HG02870 (cell line): ENCODE results near the gene TMEM88.

Experiments
- ATAC-seq: cut with Tn5 transposase; IDR thresholded peaks from one replicate; pipeline ENCODE4 v1.9.1; 2021; ENCODE audit warnings: mild to moderate bottlenecking, moderate library complexity; ENCODE audit not compliant: unreplicated experiment

TMEM88 gene

DNA sequence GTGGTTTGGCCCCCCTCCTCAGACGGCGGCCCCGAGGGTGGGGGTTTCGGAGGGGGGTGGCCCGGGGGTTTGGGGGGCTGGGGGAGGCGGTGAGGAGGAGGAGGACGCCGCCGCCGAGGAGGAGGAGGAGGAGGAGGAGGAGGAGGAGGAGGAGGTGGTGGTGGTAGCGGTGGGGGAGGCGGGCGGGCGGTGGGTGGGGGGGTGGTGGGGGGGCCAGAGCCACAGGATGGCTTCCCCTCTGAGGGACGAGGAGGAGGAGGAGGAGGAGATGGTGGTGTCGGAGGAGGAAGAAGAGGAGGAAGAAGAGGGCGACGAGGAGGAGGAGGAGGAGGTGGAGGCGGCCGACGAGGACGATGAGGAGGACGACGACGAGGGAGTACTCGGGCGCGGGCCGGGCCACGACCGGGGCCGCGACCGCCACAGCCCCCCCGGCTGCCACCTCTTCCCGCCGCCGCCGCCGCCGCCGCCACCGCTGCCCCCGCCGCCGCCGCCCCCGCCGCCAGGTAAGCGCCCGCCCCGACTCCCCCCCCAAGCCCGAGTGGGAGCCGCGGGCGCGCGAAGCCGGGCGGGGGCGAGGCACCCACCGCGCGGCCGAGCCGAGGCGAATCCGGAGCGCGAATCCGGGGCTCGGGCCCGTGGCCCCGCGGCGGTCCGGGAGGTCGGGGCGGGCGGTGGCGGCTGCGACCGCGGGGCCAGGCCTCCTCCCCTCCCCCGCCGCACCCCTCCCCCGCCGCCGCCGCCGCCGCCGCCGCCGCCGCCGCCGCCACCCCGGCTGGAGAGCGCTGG, 29.9 kb downstream of the TMEM88 start:
- no peak for ATAC-seq

DNA sequence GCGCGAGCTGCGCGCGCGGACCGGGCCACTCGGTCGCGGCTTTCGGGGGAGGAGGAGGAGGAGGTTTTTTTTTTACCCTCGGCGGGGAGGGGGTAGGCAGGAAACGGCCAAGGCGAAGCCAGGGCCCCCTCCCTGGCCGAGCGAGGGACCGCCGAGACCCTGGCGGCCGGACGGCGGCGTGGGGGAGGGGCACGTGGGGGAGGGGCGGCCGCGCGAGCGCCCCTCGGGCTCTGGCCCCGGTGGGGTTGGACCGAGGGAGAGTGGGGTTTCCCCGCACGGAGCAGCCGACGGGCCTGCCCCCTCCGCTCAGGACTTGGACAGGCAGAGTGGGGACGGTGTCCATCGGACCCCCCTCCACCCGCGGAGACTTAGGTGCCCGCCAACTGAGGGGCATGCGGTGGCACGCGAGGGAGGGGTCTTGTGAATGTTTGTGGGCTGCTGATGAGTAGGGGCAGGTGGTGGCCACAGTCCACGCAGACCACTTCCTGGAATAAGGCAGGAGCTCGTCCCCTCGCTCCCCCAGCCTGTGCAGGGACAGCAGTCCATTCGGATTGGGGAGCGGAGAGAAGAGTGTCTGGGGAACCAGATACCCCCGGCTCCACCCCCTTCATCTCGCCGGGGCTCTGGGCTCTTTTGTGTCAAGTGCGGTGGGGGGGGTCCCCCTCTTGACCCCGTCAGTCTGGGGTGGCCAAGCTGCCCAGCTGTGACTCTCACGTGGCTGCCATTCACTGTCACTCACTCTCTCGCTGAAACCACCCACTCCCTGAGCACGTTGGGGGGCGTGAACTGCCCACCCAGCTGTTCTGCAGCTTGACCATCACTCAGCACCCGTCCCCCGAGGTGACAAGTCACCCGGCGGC, 30.7 kb downstream of the TMEM88 start:
- no peak for ATAC-seq

DNA sequence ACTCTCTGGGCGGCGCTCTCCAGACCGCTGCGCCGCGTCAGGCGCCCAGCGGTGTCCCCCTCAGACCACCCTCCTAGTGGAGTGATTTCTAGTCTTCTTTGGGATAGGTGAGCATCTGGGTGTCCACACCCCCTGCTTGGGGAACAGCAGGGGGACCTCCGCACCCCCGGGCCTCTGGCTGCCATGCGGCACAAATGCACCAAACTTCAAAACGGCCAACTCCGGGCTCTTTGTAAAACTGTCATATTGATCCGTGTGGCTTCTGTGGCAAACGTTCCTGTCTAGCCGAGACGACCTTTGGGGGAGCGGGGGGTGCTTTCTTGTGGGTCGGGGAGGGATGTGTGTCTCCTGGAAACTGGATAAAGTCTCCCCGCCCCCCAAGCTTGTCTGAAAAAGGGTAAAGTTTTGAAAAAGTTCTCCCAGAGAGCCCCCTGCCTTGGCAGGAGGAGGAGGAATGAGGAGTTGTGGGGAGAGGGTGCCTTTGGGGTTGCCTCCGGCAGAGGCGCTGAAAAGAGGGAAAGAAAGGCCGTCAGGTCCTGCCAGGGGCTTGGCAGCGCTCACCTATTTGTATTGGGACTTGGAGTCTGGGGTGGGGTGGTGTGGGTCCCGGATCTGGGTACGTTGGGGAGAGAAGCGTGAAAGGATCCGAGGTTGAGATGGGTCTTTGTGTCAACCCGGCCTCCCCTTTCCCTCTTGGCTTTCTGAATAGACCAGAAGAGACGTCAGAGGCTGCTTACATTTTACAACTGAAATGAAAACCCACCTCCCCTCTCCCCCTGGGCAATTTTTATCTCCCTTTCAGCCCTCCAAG, 31.6 kb downstream of the TMEM88 start:
- ATAC-seq = no peak

GRCh38 chr17:7887038-7887481, 32.2 kb downstream of the TMEM88 start:
- no peak for ATAC-seq

DNA sequence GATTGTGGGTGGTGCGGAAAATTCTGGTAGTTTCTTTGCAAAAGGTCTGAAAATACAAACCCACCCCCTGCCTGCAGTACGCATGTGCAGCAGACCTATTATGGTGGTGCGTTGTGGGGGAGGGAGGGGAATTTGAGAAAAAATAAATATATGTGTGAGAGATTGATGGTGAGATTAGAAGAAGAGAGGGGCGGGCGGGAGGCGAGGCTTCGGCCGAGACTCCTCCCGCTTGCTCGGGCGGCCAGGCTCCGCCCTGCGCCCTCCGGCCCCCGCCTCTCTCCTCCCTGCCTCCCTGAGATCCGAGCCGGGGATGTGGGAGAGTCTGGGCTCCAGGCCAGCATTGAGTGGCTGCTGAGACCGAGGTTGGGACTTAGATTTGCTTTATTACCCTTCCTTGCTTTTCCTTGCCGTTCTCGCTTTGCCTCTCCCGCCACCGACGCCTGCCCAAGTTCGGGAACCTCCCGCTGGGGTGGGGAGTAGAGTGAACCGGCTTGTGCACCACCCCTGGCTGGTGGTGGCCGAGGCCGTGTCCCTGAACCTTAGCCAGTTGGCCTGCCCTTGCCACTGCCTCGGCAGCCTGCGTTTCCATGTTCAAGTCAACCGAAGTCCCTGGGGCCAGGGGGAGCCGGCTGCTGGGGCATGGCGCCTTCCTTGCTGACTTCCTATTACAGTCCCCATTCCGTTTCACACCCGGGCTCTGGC, 32.8 kb downstream of the TMEM88 start:
- no peak for ATAC-seq

DNA sequence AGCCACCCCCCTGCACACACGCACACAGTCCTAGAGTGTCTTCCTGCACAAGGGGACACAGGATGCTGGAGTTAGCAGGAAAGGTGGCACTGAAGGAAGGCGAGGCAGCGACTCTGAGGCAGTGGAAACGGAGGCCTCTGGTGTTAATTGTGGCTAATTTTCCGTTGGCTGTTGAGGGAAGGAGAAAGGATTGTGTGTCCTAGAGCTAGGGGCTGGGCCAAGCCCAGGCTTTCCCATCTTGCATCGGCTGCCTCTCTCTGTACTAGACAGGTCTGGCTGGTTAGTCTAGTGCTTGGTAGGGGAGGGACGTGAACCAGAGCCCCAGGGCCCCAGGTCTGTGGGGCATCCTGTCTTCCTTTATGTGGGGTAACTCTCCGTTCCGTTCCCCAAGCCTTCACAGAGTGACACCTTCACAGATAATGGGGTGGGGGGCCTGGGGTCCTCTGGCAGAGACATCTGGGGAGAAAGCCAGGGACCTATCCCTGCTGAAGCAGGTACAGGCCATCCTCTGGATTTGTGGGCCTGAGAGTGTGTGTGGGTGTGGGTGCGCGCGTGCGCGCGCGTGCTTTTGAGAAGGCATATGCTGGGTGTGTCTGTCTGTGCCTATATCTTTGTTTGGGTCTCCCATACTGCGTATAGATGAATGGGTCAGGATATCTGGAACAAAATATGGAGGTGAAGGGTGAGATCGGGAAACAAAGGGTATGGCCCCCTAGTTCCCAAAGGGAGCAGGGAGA, 33.5 kb downstream of the TMEM88 start, which contains the start of gene CHD3:
Gene CHD3 (plus strand): TSS at position 606 of the 737 bp plus-strand sequence. CDS start 212 bp downstream, outside the sequence.
- ATAC-seq = no peak

GRCh38 chr17:7889166-7889955, 34.5 kb downstream of the TMEM88 start:
- ATAC-seq = no peak

GRCh38 chr17:7893187-7893880, 38.5 kb downstream of the TMEM88 start:
- no peak for ATAC-seq

DNA sequence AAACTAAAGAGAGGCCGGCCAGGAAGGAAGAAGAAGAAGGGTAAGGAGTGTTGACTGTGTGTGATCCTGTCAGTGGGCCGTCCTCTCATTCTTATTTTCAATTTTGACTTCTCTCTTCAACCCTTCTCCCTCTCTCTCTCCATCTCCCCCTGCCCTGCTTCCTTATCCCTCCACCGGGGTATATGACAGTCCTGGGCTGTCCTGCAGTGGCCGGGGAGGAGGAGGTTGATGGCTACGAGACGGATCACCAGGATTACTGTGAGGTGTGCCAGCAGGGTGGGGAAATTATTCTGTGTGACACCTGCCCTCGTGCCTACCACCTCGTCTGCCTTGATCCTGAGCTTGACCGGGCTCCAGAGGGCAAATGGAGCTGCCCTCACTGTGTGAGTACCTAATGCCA, 39.4 kb downstream of the TMEM88 start:
- no peak for ATAC-seq

DNA sequence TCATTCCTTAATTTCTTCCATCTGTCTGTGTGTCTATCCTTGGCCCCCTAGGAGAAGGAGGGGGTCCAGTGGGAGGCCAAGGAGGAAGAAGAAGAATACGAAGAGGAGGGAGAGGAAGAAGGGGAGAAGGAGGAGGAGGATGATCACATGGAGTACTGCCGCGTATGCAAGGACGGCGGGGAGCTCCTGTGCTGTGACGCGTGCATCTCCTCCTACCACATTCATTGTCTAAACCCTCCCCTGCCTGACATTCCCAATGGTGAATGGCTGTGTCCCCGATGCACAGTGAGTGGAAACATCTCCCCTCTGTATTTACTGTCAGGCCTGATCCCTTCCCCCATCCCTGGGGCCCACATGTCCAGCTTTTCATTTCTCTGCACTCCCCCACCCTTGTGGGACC, 40.0 kb downstream of the TMEM88 start:
- no peak for ATAC-seq

GRCh38 chr17:7897090-7897489, 42.2 kb downstream of the TMEM88 start:
- no peak for ATAC-seq

DNA sequence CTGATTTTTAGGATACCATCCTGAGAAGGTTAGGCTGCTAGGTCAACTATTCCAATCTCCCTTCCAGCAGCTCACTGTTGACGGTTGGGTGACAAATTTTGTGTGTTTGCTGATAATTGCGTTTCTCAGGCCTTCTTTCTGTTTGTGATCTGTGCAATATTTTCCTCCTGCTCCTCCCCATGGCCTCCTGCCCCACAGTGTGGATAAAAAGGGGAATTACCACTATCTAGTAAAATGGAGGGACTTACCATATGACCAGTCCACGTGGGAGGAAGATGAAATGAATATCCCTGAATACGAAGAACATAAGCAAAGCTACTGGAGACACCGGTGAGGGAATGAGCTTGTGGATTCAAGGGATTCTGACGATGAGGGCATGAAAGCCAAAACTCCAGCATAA, 42.9 kb downstream of the TMEM88 start:
- no peak for ATAC-seq

- ATAC-seq = no peak
Observed at GRCh38 chr17:7903154-7904103, 48.6 kb downstream of the TMEM88 start.
